HG03354 (cell line): ENCODE measurements around the gene PNLIPRP2.

Experiments
- ATAC-seq: cut with Tn5 transposase; IDR thresholded peaks from one replicate; pipeline ENCODE4 v1.9.1; 2021; ENCODE audit warnings: mild to moderate bottlenecking; ENCODE audit not compliant: unreplicated experiment, poor library complexity, severe bottlenecking

PNLIPRP2 gene

GRCh38 chr10:116611153-116611545 lies 9.6 kb upstream of the PNLIPRP2 start:
- no peak for ATAC-seq

- no peak for ATAC-seq
Measured at GRCh38 chr10:116612107-116612769, 8.5 kb upstream of the PNLIPRP2 start.

- no peak for ATAC-seq
Measured at GRCh38 chr10:116613471-116613870, 7.3 kb upstream of the PNLIPRP2 start.

GRCh38 chr10:116614796-116615195 lies 6.0 kb upstream of the PNLIPRP2 start:
- ATAC-seq, result no peak

GRCh38 chr10:116615199-116615776 lies 5.5 kb upstream of the PNLIPRP2 start:
- no peak for ATAC-seq

GRCh38 chr10:116621476-116621875 lies 723 bp downstream of the PNLIPRP2 start:
- no peak for ATAC-seq

- ATAC-seq, result no peak
Measured at GRCh38 chr10:116621934-116622655, 1.3 kb downstream of the PNLIPRP2 start.

- no peak for ATAC-seq
Measured at GRCh38 chr10:116625845-116626244, 5.1 kb downstream of the PNLIPRP2 start.

GRCh38 chr10:116626815-116627214 lies 6.1 kb downstream of the PNLIPRP2 start:
- ATAC-seq, result no peak

GRCh38 chr10:116627386-116627933 lies 6.7 kb downstream of the PNLIPRP2 start:
- ATAC-seq, result no peak

- ATAC-seq, result no peak
Measured at GRCh38 chr10:116629340-116629739, 8.6 kb downstream of the PNLIPRP2 start.

GRCh38 chr10:116630020-116630419 lies 9.3 kb downstream of the PNLIPRP2 start:
- no peak for ATAC-seq

- no peak for ATAC-seq
Measured at GRCh38 chr10:116631871-116632295, 11.1 kb downstream of the PNLIPRP2 start.

GRCh38 chr10:116632596-116633215 lies 12.0 kb downstream of the PNLIPRP2 start:
- ATAC-seq, result no peak

GRCh38 chr10:116633216-116633600 lies 12.5 kb downstream of the PNLIPRP2 start:
- no peak for ATAC-seq

- ATAC-seq, result no peak
Measured at GRCh38 chr10:116634126-116634975, 13.6 kb downstream of the PNLIPRP2 start.

- ATAC-seq, result no peak
Measured at GRCh38 chr10:116636385-116636784, 15.6 kb downstream of the PNLIPRP2 start.

GRCh38 chr10:116636976-116637375 lies 16.2 kb downstream of the PNLIPRP2 start:
- no peak for ATAC-seq

GRCh38 chr10:116637830-116638229 lies 17.1 kb downstream of the PNLIPRP2 start:
- no peak for ATAC-seq
